ENCODE data around the gene SFXN5.
A peak's percentile ranks its signal among the peaks of the same experiment; 100 is the strongest.

Gene SFXN5

GRCh38 chr2:72974436-72974754, 97.1 kb downstream of the SFXN5 start:
- Histone ChIP-seq H3K36me3 (ENCODE audit: insufficient read depth) (no peaks in the 10 kb centered on the region), H3K79me2 (ENCODE audit: insufficient read depth, low read depth) (no peaks in the 10 kb centered on the region), H3K27me3 (ENCODE audit: insufficient read depth, low read depth) (no peaks in the 10 kb centered on the region), H3K9ac (no peak overlapping the region), H2AFZ (ENCODE audit: low read depth) (no peak overlapping the region), H3K4me2 (no peak overlapping the region), H3K27ac (no peak overlapping the region), H3K4me1 (ENCODE audit: low read depth, poor library complexity, severe bottlenecking) (no peaks in the 10 kb centered on the region), H4K20me1 (ENCODE audit: insufficient read depth) (no peaks in the 10 kb centered on the region), H3K4me3 (IDR thresholded peaks at IDR 0.05; ENCODE audit: insufficient read depth, low read depth, low read length) (no peak overlapping the region)
- TF ChIP-seq CTCF (conservative IDR thresholded peaks at IDR 0.05; ENCODE audit: low read depth, low read length): no peak

DNA sequence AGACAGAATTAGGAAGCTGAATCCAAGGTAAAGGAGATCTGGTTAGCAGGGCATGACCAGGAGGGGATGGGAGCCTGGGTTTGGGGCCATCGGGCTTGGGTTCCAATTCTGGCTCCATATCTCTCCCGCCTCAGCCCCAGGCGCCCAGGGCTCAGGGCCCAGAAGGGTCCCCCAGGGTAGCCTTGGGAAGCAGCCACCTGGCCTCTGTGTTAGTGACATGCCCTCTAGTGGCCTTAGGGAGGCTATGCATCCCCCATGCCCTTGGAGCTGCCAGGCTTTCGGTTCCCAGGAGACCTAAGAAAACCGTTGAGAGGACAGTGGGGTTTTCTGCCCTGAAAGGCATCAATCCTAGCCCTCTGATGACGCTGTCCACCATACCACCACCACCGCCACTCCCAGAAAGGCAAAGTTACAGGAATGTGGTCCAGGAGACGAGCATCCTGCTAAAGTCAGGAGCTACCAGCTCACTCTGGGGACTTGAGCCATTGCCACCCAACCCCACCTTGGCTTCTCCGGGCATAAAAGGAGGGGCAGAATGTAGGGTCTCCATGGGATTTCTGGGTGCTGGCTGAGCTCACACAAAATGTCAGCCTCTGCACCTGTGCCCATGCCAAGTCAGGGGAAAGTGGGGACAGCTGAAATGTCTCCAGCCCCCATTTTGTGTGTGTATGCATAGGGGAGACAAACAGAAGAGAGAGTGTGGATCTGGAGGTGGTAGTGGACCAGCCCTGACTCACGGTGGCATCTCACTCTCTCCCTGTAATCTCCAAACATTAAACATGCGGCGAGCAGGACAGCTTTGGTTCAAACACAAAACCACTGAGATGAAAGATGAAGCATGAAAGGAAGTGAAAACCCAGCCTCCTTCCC, 97.7 kb downstream of the SFXN5 start:
- Histone ChIP-seq H3K27ac (no peak overlapping the region), H3K36me3 (ENCODE audit: insufficient read depth) (no peaks in the 10 kb centered on the region), H3K79me2 (ENCODE audit: insufficient read depth, low read depth) (no peaks in the 10 kb centered on the region), H3K9ac (no peak overlapping the region), H3K4me2 (no peak overlapping the region), H3K27me3 (ENCODE audit: insufficient read depth, low read depth) (no peaks in the 10 kb centered on the region), H3K4me1 (ENCODE audit: low read depth, poor library complexity, severe bottlenecking) (no peaks in the 10 kb centered on the region), H2AFZ (ENCODE audit: low read depth) (no peak overlapping the region), H4K20me1 (ENCODE audit: insufficient read depth) (no peaks in the 10 kb centered on the region), H3K4me3 (IDR thresholded peaks at IDR 0.05; ENCODE audit: insufficient read depth, low read depth, low read length) (no peak overlapping the region)
- peak; percentile 90 for TF ChIP-seq CTCF (conservative IDR thresholded peaks at IDR 0.05; ENCODE audit: low read depth, low read length)

GRCh38 chr2:72973137-72973535, 98.4 kb downstream of the SFXN5 start:
- H3K4me2 ChIP-seq: no peak overlapping the region

DNA sequence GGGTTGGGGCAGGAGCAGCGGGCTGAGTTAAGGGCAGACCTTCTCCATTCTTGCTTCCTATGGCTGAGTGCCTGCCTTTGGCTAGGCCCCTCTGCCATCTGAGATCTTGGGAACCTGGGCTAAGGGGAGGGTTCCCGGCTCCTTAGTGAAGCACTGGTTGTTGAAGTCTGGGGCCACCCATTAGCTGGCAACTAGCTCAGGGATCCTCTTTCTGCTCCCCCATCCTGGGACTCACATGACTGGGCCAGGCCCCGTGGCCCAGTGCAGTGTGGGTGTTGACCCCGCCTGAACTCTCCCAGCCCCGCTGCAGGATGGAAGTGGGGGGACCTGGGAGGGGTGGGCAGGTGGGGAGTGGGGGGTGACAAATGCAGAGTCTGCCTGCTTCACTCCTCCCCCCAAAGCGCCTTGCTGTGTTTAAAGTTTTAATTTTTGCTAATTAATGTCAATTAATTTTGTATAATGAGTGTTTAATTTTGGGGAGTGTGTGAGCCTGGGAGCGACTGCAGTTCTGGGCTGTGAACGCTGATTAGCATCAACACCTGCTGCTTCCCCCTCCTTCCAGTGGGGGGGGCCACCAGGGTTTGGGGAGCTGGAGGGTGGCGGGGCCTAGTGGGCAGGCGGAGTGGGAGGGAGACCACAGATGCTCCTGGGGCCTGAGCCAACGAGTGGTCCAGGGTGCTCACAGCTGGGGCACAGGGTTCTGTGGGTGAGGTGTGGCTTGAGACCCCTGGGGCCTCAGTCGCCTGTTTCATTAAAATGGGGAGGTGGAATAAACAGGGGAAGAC, 99.0 kb downstream of the SFXN5 start:
- no peak overlapping the region for H3K4me3 ChIP-seq (IDR thresholded peaks at IDR 0.05; ENCODE audit: insufficient read depth, low read depth, low read length)
- H3K4me1 ChIP-seq (ENCODE audit: low read depth, poor library complexity, severe bottlenecking): no peaks in the 10 kb centered on the region
- no peaks in the 10 kb centered on the region for H3K27me3 ChIP-seq (ENCODE audit: insufficient read depth, low read depth)
- H3K27ac ChIP-seq: no peak overlapping the region
- H4K20me1 ChIP-seq (ENCODE audit: insufficient read depth): no peaks in the 10 kb centered on the region
- H3K9ac ChIP-seq: no peak overlapping the region
- no peak for TF ChIP-seq CTCF (conservative IDR thresholded peaks at IDR 0.05; ENCODE audit: low read depth, low read length)
- H3K4me2 ChIP-seq: no peak overlapping the region
- no peaks in the 10 kb centered on the region for H3K36me3 ChIP-seq (ENCODE audit: insufficient read depth)
- H3K79me2 ChIP-seq (ENCODE audit: insufficient read depth, low read depth): no peaks in the 10 kb centered on the region
- H2AFZ ChIP-seq (ENCODE audit: low read depth): no peak overlapping the region

More at GRCh38 chr2:72973137-72973535, 98.4 kb downstream of the SFXN5 start:
- no peaks in the 10 kb centered on the region for H3K36me3 ChIP-seq (ENCODE audit: insufficient read depth)
- no peaks in the 10 kb centered on the region for H3K27me3 ChIP-seq (ENCODE audit: insufficient read depth, low read depth)
- H4K20me1 ChIP-seq (ENCODE audit: insufficient read depth): no peaks in the 10 kb centered on the region
- no peak overlapping the region for H3K9ac ChIP-seq
- TF ChIP-seq CTCF (conservative IDR thresholded peaks at IDR 0.05; ENCODE audit: low read depth, low read length): no peak
- no peaks in the 10 kb centered on the region for H3K4me1 ChIP-seq (ENCODE audit: low read depth, poor library complexity, severe bottlenecking)
- no peak overlapping the region for H3K27ac ChIP-seq
- no peaks in the 10 kb centered on the region for H3K79me2 ChIP-seq (ENCODE audit: insufficient read depth, low read depth)
- no peak overlapping the region for H2AFZ ChIP-seq (ENCODE audit: low read depth)
- no peak overlapping the region for H3K4me3 ChIP-seq (IDR thresholded peaks at IDR 0.05; ENCODE audit: insufficient read depth, low read depth, low read length)

Measured in KMS-11 (cell line).